Measurements from ENCODE around the gene KCNQ5.

Gene KCNQ5

DNA sequence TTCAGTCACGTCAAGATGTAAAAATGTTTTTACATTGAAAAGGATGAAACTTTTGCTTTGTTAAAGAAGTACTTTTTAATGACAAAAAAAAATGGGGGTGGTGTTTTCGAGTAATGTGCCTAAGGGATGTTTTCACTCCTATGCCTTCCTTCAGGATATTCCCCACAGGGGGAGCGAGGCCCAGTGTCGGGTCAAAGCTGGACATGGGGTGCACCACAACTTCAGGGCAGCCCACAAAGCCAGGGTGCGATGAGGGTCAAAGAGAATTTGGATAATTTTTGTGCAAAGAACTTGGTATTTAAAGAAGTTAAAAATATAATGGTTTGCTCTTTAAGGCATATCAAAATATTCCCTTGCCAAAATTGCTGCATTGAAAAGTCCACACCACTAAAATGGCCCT, 247.8 kb downstream of the KCNQ5 start:
- DNase-seq (ENCODE audit: low spot score), result no peak
- no peak for TF ChIP-seq CTCF (IDR thresholded peaks at IDR 0.05; ENCODE audit: poor library complexity, severe bottlenecking)
- ATAC-seq (ENCODE audit: low read depth), result no peak

DNA sequence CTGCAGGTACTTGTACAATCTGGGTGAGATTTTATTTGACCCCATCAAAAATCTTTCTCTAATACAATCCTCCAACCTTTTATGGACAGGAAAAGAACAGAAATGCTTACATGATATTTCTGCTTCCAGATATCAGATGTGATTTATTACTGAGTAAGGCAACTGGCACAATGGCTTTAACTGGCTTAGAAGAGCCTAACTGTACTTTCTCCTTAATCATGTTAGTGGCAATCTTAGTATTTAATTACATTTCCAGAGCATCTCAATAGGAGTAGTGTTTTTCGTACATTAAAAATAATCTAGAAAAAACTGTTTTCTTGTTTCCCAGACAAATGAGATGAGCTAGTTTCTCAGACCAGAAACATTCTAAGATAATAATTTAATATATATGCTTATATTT, 251.6 kb downstream of the KCNQ5 start:
- ATAC-seq (ENCODE audit: low read depth), result no peak

More for the DNA sequence above, 247.8 kb downstream of the KCNQ5 start:
- H3K27me3 ChIP-seq (ENCODE audit: insufficient read depth, poor library complexity, severe bottlenecking), result no peaks in the 10 kb centered on the region
- no peak overlapping the region for H3K27ac ChIP-seq (ENCODE audit: poor library complexity, severe bottlenecking)
- peaks cover 13% of the 10 kb centered on the region for H3K4me1 ChIP-seq (ENCODE audit: insufficient read depth, poor library complexity, severe bottlenecking)
- H3K36me3 ChIP-seq (ENCODE audit: low read depth), result peaks cover 3% of the 10 kb centered on the region; the same call in 1 of the 2 replicates
- no peak overlapping the region for H3K4me3 ChIP-seq (ENCODE audit: severe bottlenecking)
- H3K9me3 ChIP-seq (ENCODE audit: severe bottlenecking), result no peaks in the 10 kb centered on the region

DNA sequence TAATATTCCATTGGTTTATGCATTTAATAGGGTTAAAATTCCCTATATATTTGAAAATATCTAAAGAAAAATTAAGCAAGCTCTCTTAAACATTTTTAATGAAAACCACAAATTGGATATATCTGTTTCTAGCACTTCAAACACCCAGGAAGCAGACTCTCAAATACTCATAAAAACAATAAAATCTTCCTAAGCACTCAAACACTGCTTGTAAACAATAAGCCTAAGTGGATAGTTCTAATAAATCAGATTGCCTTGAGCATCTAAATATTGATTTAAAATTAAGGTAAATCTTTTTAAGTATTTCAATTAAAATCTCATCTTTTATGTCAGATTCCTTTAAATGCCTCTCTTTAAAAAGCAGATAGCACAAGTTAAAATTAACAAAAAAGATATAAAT, 254.4 kb downstream of the KCNQ5 start:
- ATAC-seq (ENCODE audit: low read depth), result no peak
- no peaks in the 10 kb centered on the region for H3K9me3 ChIP-seq (ENCODE audit: severe bottlenecking)
- no peak overlapping the region for H3K27ac ChIP-seq (ENCODE audit: poor library complexity, severe bottlenecking)
- DNase-seq (ENCODE audit: low spot score), result no peak
- no peaks in the 10 kb centered on the region for H3K4me1 ChIP-seq (ENCODE audit: insufficient read depth, poor library complexity, severe bottlenecking)
- H3K36me3 ChIP-seq (ENCODE audit: low read depth), result 0 out of 2 replicates have a peak, but pooled peaks cover 3% of the 10 kb centered on the region
- H3K4me3 ChIP-seq (ENCODE audit: severe bottlenecking), result no peak overlapping the region
- no peaks in the 10 kb centered on the region for H3K27me3 ChIP-seq (ENCODE audit: insufficient read depth, poor library complexity, severe bottlenecking)
- TF ChIP-seq CTCF (IDR thresholded peaks at IDR 0.05; ENCODE audit: poor library complexity, severe bottlenecking), result no peak

More for the DNA sequence above, 251.6 kb downstream of the KCNQ5 start:
- H3K27ac ChIP-seq (ENCODE audit: poor library complexity, severe bottlenecking), result no peak overlapping the region
- H3K4me3 ChIP-seq (ENCODE audit: severe bottlenecking), result no peak overlapping the region
- H3K9me3 ChIP-seq (ENCODE audit: severe bottlenecking), result no peaks in the 10 kb centered on the region
- DNase-seq (ENCODE audit: low spot score), result no peak
- H3K27me3 ChIP-seq (ENCODE audit: insufficient read depth, poor library complexity, severe bottlenecking), result no peaks in the 10 kb centered on the region
- no peaks in the 10 kb centered on the region for H3K4me1 ChIP-seq (ENCODE audit: insufficient read depth, poor library complexity, severe bottlenecking)
- 0 out of 2 replicates have a peak, but pooled peaks cover 3% of the 10 kb centered on the region for H3K36me3 ChIP-seq (ENCODE audit: low read depth)
- no peak for TF ChIP-seq CTCF (IDR thresholded peaks at IDR 0.05; ENCODE audit: poor library complexity, severe bottlenecking)

- Histone ChIP-seq H3K36me3 (ENCODE audit: low read depth) (no peaks in the 10 kb centered on the region), H3K4me1 (ENCODE audit: insufficient read depth, poor library complexity, severe bottlenecking) (no peaks in the 10 kb centered on the region), H3K27me3 (ENCODE audit: insufficient read depth, poor library complexity, severe bottlenecking) (no peaks in the 10 kb centered on the region), H3K9me3 (ENCODE audit: severe bottlenecking) (no peaks in the 10 kb centered on the region), H3K4me3 (ENCODE audit: severe bottlenecking) (no peak overlapping the region), H3K27ac (ENCODE audit: poor library complexity, severe bottlenecking) (no peak overlapping the region)
- TF ChIP-seq CTCF (IDR thresholded peaks at IDR 0.05; ENCODE audit: poor library complexity, severe bottlenecking), result no peak
- ATAC-seq (ENCODE audit: low read depth), result no peak
- no peak for DNase-seq (ENCODE audit: low spot score)
Observed at GRCh38 chr6:72886170-72886569, 264.3 kb downstream of the KCNQ5 start.

- no peaks in the 10 kb centered on the region for H3K36me3 ChIP-seq (ENCODE audit: low read depth)
- ATAC-seq (ENCODE audit: low read depth) (no peak), DNase-seq (ENCODE audit: low spot score) (no peak)
- no peak for TF ChIP-seq CTCF (IDR thresholded peaks at IDR 0.05; ENCODE audit: poor library complexity, severe bottlenecking)
- H3K27me3 ChIP-seq (ENCODE audit: insufficient read depth, poor library complexity, severe bottlenecking), result no peaks in the 10 kb centered on the region
- no peak overlapping the region for H3K4me3 ChIP-seq (ENCODE audit: severe bottlenecking)
- H3K4me1 ChIP-seq (ENCODE audit: insufficient read depth, poor library complexity, severe bottlenecking), result peaks cover 12% of the 10 kb centered on the region
- no peaks in the 10 kb centered on the region for H3K9me3 ChIP-seq (ENCODE audit: severe bottlenecking)
- H3K27ac ChIP-seq (ENCODE audit: poor library complexity, severe bottlenecking), result no peak overlapping the region
Observed at GRCh38 chr6:72890233-72890632, 268.4 kb downstream of the KCNQ5 start.

All from RWPE2 (cell line).